HepG2 (cell line): ENCODE measurements around the gene ZDHHC6. TPM values are rescaled to one million over a fixed set of nuclear protein-coding genes. Genes with fewer than 3 reads are reported as not detected.

Source experiments
- BCL6 ChIP-seq: IDR thresholded peaks from 2 replicates; pipeline ENCODE4 v1.6.1; 2016; ENCODE audit warnings: missing genetic modification reagents, missing compliant biosample characterization
- EEA1 ChIP-seq: sonication (generic); formaldehyde crosslinking; IDR thresholded peaks from 2 replicates; pipeline ENCODE4 v1.5.1; 2020; ENCODE audit warnings: mild to moderate bottlenecking, missing genetic modification reagents, borderline replicate concordance
- EP300 ChIP-seq, 3 experiments: sonication (generic) in 1 of 3; formaldehyde crosslinking in 1 of 3; IDR thresholded peaks; 2 replicates each; pipeline versions ENCODE4 v1.5.1 to v1.6.1; 2011 to 2020; ENCODE audit warnings: low read depth in 2 of 3, low read length in 2 of 3, borderline replicate concordance in 1 of 3, improper control_type of control experiment in 1 of 3, mild to moderate bottlenecking in 1 of 3, missing genetic modification reagents in 1 of 3, moderate library complexity in 1 of 3
- JARID2 ChIP-seq: sonication (generic); formaldehyde crosslinking; IDR thresholded peaks from 2 replicates; pipeline ENCODE4 v1.8.1; 2023; ENCODE audit warnings: missing genetic modification reagents, inconsistent platforms; ENCODE audit not compliant: insufficient replicate concordance
- MIXL1 ChIP-seq: IDR thresholded peaks from 2 replicates; pipeline ENCODE4 v1.6.1; 2016
- PPARG ChIP-seq: conservative IDR thresholded peaks from 2 replicates; pipeline ENCODE4 v1.6.1; 2016; ENCODE audit warnings: missing biosample characterization, missing genetic modification reagents
- TBX3 ChIP-seq: fragments of 450-650 bp; IDR thresholded peaks from 2 replicates; pipeline ENCODE4 v1.6.1; 2017; ENCODE audit warnings: antibody characterized with exemption, mild to moderate bottlenecking, inconsistent platforms, borderline replicate concordance
- YEATS2 ChIP-seq: sonication (generic); formaldehyde crosslinking; IDR thresholded peaks from 2 replicates; pipeline ENCODE4 v1.4.0; 2020; ENCODE audit warnings: missing genetic modification reagents, borderline replicate concordance
- ZNF30 ChIP-seq: sonication (generic); formaldehyde crosslinking; IDR thresholded peaks from 2 replicates; pipeline ENCODE4 v1.5.0; 2020; ENCODE audit warnings: mild to moderate bottlenecking, missing genetic modification reagents
- ZNF432 ChIP-seq: sonication (generic); formaldehyde crosslinking; IDR thresholded peaks from 2 replicates; pipeline ENCODE4 v1.5.0; 2020; ENCODE audit warnings: missing genetic modification reagents, mild to moderate bottlenecking, borderline replicate concordance
- ZNF605 ChIP-seq: sonication (generic); formaldehyde crosslinking; IDR thresholded peaks from 2 replicates; pipeline ENCODE4 v1.8.0; 2022; ENCODE audit warnings: mild to moderate bottlenecking, missing genetic modification reagents
- ZNF678 ChIP-seq: sonication (generic); formaldehyde crosslinking; IDR thresholded peaks from 2 replicates; pipeline ENCODE4 v1.4.0; 2020; ENCODE audit warnings: mild to moderate bottlenecking, missing genetic modification reagents
- ZNF839 ChIP-seq: sonication (generic); formaldehyde crosslinking; IDR thresholded peaks from 2 replicates; pipeline ENCODE4 v1.4.0; 2020; ENCODE audit warnings: missing genetic modification reagents, mild to moderate bottlenecking, borderline replicate concordance
- polyA plus RNA-seq, 8 experiments: library from polyadenylated mRNA; depleted of rRNA in 3 of 8; stranded (reverse) in 7 of 8; unstranded in 1 of 8; fragments of >200 nt; fragmentation: Illumina TruSeq in 4 of 8; extraction: Trizol in 4 of 8; gene quantifications; 2 replicates each; pipeline versions ENCODE4 v1.2.1 to v1.2.3, GENCODE V29; 2011 to 2016; ENCODE audit warnings: low read depth in 4 of 8, missing spikeins in 1 of 8, mixed read lengths in 1 of 8; ENCODE audit not compliant: insufficient read depth in 1 of 8
- total RNA-seq, 5 experiments: library from RNA; depleted of rRNA; stranded (reverse); fragments of >200 nt; fragmentation: Illumina TruSeq; extraction: Trizol; gene quantifications; 2 replicates each; pipeline ENCODE4 v1.2.3, GENCODE V29; 2016; ENCODE audit warnings: low read depth in 1 of 5
- TF ChIP-seq, protein P1 (sequence below): sonication (generic); formaldehyde crosslinking; IDR thresholded peaks from 2 replicates; pipeline ENCODE4 v1.4.0; 2020; ENCODE audit warnings: missing genetic modification reagents
- TF ChIP-seq, protein P2 (sequence below): sonication (generic); formaldehyde crosslinking; IDR thresholded peaks from 2 replicates; pipeline ENCODE4 v1.4.0; 2020; ENCODE audit warnings: mild to moderate bottlenecking, missing genetic modification reagents, borderline replicate concordance
- TF ChIP-seq, protein P3 (sequence below): fragments of 450-650 bp; IDR thresholded peaks from 2 replicates; pipeline ENCODE4 v1.6.1; 2017; ENCODE audit warnings: mild to moderate bottlenecking
- TF ChIP-seq, protein P4 (sequence below): sonication (generic); formaldehyde crosslinking; IDR thresholded peaks from 2 replicates; pipeline ENCODE4 v1.4.0; 2020; ENCODE audit warnings: mild to moderate bottlenecking, missing genetic modification reagents
- TF ChIP-seq, protein P5 (sequence below): IDR thresholded peaks from 2 replicates; pipeline ENCODE4 v1.6.1; 2016; ENCODE audit warnings: mild to moderate bottlenecking

ZDHHC6 gene
- total and polyA plus RNA-seq, 2 of the 13 experiments (the other 11 are each of a cell fraction or from before 2014, with no cell fraction given): 20.9 to 49.4 TPM

DNA sequence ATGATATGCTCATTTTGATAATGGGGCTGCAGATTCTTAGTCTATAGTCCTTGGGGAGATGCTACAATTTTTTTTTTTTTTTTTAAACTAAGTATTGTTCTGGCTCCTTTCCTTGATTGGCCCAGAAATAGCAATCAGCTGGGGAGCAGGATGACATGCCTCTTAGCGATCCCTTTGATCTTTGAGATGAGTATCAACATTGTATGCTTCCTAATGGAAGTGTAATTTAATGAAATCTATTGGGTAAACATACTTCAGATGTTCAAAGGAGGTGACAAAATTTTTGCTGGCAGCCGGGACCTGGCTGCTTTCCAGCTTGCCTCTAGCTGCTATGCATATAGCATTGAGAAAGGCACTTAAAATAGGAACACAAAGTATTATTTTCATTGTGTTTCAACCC lies 43.8 kb upstream of the ZDHHC6 start (continued):
- TF ChIP-seq, protein P1, sequence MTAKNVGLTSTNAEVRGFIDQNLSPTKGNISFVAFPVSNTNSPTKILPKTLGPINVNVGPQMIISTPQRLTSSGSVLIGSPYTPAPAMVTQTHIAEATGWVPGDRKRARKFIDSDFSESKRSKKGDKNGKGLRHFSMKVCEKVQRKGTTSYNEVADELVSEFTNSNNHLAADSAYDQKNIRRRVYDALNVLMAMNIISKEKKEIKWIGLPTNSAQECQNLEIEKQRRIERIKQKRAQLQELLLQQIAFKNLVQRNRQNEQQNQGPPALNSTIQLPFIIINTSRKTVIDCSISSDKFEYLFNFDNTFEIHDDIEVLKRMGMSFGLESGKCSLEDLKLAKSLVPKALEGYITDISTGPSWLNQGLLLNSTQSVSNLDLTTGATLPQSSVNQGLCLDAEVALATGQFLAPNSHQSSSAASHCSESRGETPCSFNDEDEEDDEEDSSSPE: no peak
- TF ChIP-seq ZNF605 (CRISPR knock-in tag) (no peak), YEATS2 (CRISPR knock-in tag) (no peak), TBX3 (peak; percentile 94), MIXL1 (0 out of 2 replicates have a peak, but pooled peaks have one; percentile 40), BCL6 (CRISPR knock-in tag) (peak; percentile 32; the same call in 1 of the 2 replicates), ZNF432 (CRISPR knock-in tag) (no peak), ZNF839 (no peak), PPARG (peak; percentile 67), JARID2 (no peak), ZNF30 (CRISPR knock-in tag) (no peak), ZNF678 (CRISPR knock-in tag) (no peak), EEA1 (CRISPR knock-in tag) (no peak), EP300 (IDR thresholded peaks at IDR 0.05; ENCODE audit: low read depth in 2 of 2, low read length in 2 of 2) (peak in 1 of 2 experiments; percentile 88; a peak in 3 of 4 replicates), EP300 (CRISPR knock-in tag; IDR thresholded peaks at IDR 0.05; ENCODE audit: borderline replicate concordance) (peak; percentile 54; the same call in 1 of the 2 replicates)
- TF ChIP-seq, protein P2, sequence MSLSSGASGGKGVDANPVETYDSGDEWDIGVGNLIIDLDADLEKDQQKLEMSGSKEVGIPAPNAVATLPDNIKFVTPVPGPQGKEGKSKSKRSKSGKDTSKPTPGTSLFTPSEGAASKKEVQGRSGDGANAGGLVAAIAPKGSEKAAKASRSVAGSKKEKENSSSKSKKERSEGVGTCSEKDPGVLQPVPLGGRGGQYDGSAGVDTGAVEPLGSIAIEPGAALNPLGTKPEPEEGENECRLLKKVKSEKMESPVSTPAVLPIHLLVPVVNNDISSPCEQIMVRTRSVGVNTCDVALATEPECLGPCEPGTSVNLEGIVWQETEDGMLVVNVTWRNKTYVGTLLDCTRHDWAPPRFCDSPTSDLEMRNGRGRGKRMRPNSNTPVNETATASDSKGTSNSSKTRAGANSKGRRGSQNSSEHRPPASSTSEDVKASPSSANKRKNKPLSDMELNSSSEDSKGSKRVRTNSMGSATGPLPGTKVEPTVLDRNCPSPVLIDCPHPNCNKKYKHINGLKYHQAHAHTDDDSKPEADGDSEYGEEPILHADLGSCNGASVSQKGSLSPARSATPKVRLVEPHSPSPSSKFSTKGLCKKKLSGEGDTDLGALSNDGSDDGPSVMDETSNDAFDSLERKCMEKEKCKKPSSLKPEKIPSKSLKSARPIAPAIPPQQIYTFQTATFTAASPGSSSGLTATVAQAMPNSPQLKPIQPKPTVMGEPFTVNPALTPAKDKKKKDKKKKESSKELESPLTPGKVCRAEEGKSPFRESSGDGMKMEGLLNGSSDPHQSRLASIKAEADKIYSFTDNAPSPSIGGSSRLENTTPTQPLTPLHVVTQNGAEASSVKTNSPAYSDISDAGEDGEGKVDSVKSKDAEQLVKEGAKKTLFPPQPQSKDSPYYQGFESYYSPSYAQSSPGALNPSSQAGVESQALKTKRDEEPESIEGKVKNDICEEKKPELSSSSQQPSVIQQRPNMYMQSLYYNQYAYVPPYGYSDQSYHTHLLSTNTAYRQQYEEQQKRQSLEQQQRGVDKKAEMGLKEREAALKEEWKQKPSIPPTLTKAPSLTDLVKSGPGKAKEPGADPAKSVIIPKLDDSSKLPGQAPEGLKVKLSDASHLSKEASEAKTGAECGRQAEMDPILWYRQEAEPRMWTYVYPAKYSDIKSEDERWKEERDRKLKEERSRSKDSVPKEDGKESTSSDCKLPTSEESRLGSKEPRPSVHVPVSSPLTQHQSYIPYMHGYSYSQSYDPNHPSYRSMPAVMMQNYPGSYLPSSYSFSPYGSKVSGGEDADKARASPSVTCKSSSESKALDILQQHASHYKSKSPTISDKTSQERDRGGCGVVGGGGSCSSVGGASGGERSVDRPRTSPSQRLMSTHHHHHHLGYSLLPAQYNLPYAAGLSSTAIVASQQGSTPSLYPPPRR (CRISPR knock-in tag): peak; percentile 56; the same call in 1 of the 2 replicates
- TF ChIP-seq, protein P3, sequence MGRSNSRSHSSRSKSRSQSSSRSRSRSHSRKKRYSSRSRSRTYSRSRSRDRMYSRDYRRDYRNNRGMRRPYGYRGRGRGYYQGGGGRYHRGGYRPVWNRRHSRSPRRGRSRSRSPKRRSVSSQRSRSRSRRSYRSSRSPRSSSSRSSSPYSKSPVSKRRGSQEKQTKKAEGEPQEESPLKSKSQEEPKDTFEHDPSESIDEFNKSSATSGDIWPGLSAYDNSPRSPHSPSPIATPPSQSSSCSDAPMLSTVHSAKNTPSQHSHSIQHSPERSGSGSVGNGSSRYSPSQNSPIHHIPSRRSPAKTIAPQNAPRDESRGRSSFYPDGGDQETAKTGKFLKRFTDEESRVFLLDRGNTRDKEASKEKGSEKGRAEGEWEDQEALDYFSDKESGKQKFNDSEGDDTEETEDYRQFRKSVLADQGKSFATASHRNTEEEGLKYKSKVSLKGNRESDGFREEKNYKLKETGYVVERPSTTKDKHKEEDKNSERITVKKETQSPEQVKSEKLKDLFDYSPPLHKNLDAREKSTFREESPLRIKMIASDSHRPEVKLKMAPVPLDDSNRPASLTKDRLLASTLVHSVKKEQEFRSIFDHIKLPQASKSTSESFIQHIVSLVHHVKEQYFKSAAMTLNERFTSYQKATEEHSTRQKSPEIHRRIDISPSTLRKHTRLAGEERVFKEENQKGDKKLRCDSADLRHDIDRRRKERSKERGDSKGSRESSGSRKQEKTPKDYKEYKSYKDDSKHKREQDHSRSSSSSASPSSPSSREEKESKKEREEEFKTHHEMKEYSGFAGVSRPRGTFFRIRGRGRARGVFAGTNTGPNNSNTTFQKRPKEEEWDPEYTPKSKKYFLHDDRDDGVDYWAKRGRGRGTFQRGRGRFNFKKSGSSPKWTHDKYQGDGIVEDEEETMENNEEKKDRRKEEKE: no peak
- TF ChIP-seq, protein P4, sequence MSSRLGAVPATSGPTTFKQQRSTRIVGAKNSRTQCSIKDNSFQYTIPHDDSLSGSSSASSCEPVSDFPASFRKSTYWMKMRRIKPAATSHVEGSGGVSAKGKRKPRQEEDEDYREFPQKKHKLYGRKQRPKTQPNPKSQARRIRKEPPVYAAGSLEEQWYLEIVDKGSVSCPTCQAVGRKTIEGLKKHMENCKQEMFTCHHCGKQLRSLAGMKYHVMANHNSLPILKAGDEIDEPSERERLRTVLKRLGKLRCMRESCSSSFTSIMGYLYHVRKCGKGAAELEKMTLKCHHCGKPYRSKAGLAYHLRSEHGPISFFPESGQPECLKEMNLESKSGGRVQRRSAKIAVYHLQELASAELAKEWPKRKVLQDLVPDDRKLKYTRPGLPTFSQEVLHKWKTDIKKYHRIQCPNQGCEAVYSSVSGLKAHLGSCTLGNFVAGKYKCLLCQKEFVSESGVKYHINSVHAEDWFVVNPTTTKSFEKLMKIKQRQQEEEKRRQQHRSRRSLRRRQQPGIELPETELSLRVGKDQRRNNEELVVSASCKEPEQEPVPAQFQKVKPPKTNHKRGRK (CRISPR knock-in tag): no peak
- TF ChIP-seq, protein P5, sequence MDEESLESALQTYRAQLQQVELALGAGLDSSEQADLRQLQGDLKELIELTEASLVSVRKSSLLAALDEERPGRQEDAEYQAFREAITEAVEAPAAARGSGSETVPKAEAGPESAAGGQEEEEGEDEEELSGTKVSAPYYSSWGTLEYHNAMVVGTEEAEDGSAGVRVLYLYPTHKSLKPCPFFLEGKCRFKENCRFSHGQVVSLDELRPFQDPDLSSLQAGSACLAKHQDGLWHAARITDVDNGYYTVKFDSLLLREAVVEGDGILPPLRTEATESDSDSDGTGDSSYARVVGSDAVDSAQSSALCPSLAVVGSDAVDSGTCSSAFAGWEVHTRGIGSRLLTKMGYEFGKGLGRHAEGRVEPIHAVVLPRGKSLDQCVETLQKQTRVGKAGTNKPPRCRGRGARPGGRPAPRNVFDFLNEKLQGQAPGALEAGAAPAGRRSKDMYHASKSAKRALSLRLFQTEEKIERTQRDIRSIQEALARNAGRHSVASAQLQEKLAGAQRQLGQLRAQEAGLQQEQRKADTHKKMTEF (CRISPR knock-in tag): no peak
